Measurements from ENCODE around the gene AEBP2.
"Not testable (repeated sequence)": the region's sequence is repeated elsewhere in the genome, so short reads cannot be mapped to it uniquely, and the experiment has no call there.

The AEBP2 gene

GRCh38 chr12:19547271-19547671, 108.0 kb downstream of the AEBP2 start:
- ChIA-PET CTCF (interaction anchor here (0.7 kb wide), 1 partner anchor 868 kb away, joined by 3 read pairs; no protein-coding TSS in a partner anchor), POLR2A (ENCODE audit: low non-redundant PET) (no interaction called here)
- H3K27ac ChIP-seq, result no peak overlapping the region
- DNase-seq (ENCODE audit: low spot score), result no peak
- TF ChIP-seq, protein P1, sequence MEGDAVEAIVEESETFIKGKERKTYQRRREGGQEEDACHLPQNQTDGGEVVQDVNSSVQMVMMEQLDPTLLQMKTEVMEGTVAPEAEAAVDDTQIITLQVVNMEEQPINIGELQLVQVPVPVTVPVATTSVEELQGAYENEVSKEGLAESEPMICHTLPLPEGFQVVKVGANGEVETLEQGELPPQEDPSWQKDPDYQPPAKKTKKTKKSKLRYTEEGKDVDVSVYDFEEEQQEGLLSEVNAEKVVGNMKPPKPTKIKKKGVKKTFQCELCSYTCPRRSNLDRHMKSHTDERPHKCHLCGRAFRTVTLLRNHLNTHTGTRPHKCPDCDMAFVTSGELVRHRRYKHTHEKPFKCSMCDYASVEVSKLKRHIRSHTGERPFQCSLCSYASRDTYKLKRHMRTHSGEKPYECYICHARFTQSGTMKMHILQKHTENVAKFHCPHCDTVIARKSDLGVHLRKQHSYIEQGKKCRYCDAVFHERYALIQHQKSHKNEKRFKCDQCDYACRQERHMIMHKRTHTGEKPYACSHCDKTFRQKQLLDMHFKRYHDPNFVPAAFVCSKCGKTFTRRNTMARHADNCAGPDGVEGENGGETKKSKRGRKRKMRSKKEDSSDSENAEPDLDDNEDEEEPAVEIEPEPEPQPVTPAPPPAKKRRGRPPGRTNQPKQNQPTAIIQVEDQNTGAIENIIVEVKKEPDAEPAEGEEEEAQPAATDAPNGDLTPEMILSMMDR (conservative IDR thresholded peaks at IDR 0.05; ENCODE audit: low read depth), result no peak

GRCh38 chr12:19548834-19549233, 109.5 kb downstream of the AEBP2 start:
- ChIA-PET POLR2A (ENCODE audit: low non-redundant PET) (no interaction called here), CTCF (interaction anchor here (0.5 to 1.5 kb wide), 2 partner anchors 12 to 156 kb away, joined by 3 to 5 read pairs; no protein-coding TSS in a partner anchor)
- TF ChIP-seq, protein P1 (conservative IDR thresholded peaks at IDR 0.05; ENCODE audit: low read depth), result no peak
- no peak overlapping the region for H3K27ac ChIP-seq
- DNase-seq (ENCODE audit: low spot score), result no peak

DNA sequence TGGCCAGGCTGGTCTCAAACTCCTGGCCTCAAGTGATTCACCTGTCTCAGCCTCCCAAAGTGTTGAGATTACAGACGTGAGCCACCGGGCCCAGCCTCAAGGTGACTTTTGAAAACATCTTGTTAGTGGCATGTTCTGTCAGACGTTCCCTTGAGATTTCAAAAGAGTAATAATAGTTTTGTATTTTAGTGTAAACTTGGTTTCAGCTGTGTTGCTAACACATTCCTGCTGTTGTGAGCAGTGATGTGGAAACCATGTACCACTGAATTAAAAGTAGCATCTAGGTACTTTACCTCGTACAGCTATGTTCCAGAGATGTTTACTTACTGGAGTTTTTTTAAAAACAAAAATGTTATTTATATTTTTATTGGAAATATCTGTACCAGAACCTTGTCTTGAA, 111.3 kb downstream of the AEBP2 start:
- POLR2A ChIA-PET (ENCODE audit: low non-redundant PET), result no interaction called here
- TF ChIP-seq, protein P1 (conservative IDR thresholded peaks at IDR 0.05; ENCODE audit: low read depth), result no peak
- CTCF ChIA-PET, result interaction anchor here (0.7 kb wide), 1 partner anchor 38 kb away, joined by 3 read pairs; no protein-coding TSS in a partner anchor

DNA sequence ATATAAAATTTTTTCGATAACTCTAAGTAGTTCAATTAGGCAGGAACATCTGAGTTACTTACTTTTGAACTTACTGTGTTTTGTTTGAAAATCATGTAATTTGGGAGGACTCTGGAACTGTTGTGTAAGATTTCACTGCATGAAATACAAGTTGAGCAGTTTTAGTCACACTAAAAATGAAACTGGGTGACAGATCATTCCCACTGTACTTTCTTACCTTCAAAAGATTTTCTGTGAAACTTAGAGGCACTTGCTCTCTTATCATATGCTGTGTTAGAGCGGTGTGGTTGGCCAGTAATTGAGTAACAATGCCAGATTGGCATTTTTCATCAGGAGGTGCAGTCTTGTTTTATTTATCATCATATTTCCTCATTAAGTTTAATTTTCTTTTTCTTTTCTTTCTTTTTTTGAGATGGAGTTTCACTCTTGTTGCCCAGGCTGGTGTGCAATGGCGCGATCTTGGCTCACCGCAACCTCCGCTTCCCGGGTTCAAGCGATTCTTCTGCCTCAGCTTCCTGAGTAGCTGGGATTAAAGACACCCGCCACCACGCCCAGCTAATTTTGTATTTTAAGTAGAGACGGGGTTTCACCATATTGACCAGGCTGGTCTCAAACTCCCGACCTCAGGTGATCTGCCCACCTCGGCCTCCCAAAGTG, 113.3 kb downstream of the AEBP2 start:
- POLR2A ChIA-PET (ENCODE audit: low non-redundant PET); H3K27ac ChIP-seq; CTCF ChIA-PET; DNase-seq (ENCODE audit: low spot score): not testable (repeated sequence)

More for the DNA sequence above, 111.3 kb downstream of the AEBP2 start:
- DNase-seq (ENCODE audit: low spot score), result no peak
- no peak overlapping the region for H3K27ac ChIP-seq

- no peak for DNase-seq (ENCODE audit: low spot score)
- TF ChIP-seq, protein P1 (conservative IDR thresholded peaks at IDR 0.05; ENCODE audit: low read depth), result no peak
- no peak overlapping the region for H3K27ac ChIP-seq
- ChIA-PET CTCF (interaction anchor here (0.5 kb wide), 1 partner anchor 148 kb away, joined by 4 read pairs; no protein-coding TSS in a partner anchor), POLR2A (ENCODE audit: low non-redundant PET) (no interaction called here)
These were observed 113.9 kb downstream of the AEBP2 start for GRCh38 chr12:19553175-19553574.

DNA sequence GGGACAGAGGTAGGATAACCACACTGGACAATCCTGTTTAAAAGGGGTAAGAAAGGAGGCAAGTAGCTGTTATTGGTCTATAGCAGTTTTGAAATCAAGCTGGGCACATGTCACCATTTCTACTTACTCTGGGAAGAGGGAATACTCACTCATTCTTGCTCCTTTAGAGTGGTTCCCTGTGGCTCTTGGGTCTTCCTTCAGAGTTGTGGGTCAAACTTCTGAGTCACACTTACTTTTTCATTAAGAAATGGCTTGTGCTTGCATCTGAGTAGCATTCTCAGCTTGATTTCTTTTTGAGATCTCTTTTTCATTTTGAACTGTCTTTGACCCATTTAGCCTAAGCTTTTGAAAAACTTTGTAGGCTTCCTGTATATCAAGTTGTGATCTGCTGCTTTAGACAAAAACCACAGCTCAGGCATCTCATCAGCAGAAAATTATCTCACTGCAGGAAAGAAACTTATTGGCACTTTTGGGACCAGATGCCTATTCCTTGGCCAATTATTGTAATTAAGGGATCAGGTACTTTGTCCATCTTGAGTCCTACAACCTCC, 122.2 kb downstream of the AEBP2 start:
- CTCF ChIA-PET, result no interaction called here

More for the DNA sequence above, 122.2 kb downstream of the AEBP2 start:
- TF ChIP-seq, protein P1 (conservative IDR thresholded peaks at IDR 0.05; ENCODE audit: low read depth), result no peak
- H3K27ac ChIP-seq, result no peak overlapping the region
- DNase-seq (ENCODE audit: low spot score), result no peak
- POLR2A ChIA-PET (ENCODE audit: low non-redundant PET), result no interaction called here

Data from RWPE1 (cell line).